Measurements from ENCODE around the gene SLIT2. TPM values are rescaled to one million over a fixed set of nuclear protein-coding genes. Genes with fewer than 3 reads are reported as not detected.

SLIT2 gene
- polyA plus RNA-seq, 4 donors = 42.2 to 58.3 (median 49.6) TPM

DNA sequence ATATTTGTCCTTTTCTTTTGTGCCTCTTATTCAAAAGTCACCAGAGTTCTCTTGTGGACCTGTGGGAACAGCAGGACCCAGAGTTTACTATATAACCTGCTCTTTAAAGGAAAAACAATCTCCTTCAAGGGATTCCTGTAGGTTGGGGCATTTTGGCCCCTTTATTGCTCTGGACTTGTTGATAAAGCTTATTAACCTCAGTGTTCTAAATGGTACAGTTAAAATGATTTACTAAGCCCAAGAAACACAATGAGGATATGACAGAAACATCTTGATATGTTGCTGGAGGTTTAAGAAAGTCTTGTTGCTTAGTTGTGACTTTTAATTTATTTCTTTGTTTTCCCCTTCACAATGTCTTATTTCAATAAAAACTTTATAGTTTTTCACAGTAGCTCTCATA, 46.8 kb downstream of the SLIT2 start:
- DNase-seq (ENCODE audit: low read depth in 4 of 4, low spot score in 3 of 4) = no peak

DNA sequence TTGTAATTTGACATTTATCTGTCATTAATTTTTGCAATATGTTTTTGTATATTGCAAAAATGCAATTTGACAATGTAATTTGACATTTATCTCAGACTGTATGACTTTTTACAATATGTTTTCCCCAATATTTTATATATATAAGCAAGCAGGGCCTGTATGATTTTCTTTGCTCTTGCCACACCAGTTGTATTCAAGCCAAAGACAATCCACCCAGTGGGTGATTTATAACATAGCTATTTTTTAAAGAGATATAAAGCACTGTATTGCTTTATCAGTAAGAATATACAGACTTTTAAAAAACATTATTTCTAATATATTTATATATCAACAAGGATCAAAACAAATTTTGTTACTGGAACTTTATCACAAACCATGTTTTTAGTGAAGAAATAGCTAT, 47.3 kb downstream of the SLIT2 start:
- no peak for DNase-seq (ENCODE audit: low read depth in 4 of 4, low spot score in 3 of 4)

GRCh38 chr4:20299515-20299914, 47.8 kb downstream of the SLIT2 start:
- DNase-seq (ENCODE audit: low read depth in 4 of 4, low spot score in 3 of 4) = no peak

DNA sequence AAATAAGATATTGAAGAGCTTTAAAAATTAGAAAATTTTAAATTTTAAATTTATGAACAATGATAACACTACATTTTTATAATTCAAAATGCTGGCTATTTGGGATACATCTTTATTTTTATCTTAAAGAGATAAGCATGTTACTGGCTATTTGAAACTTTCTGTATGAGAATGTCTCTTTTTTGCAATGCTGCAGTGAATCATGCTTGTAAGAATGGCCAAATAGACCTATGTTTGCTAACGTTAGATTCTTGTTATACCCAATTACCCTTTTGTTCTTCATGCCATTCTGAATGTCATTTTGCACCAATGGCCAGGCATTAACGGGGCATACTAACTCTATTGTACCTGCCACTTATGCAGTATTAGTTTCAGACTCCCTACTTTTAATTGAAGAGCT, 49.5 kb downstream of the SLIT2 start:
- no peak for DNase-seq (ENCODE audit: low read depth in 4 of 4, low spot score in 3 of 4)
